Fibroblast of lung (primary cell): ENCODE data around the gene PC. TPM values are rescaled to one million over a fixed set of nuclear protein-coding genes. Genes with fewer than 3 reads are reported as not detected.

Source experiments
- DNase-seq, 2 donors: peaks; one replicate each; pipeline versions ENCODE4 v3.0.0 to v3.0.0-alpha.2; 2010; ENCODE audit warnings: low read depth in 2 of 2
- H2AFZ ChIP-seq: 2 replicates; pipeline ENCODE4 v1.5.1; 2012; ENCODE audit warnings: low read length, control low read depth, inconsistent platforms
- H3K27ac ChIP-seq: 2 replicates; pipeline ENCODE4 v1.5.1; 2011; ENCODE audit warnings: low read length, control low read depth; ENCODE audit not compliant: insufficient read depth
- H3K27me3 ChIP-seq: 2 replicates; pipeline ENCODE4 v1.5.1; 2011; ENCODE audit warnings: mild to moderate bottlenecking, low read length; ENCODE audit not compliant: control insufficient read depth, insufficient read depth
- H3K36me3 ChIP-seq: 2 replicates; pipeline ENCODE4 v1.5.1; 2011; ENCODE audit warnings: low read length; ENCODE audit not compliant: control insufficient read depth, insufficient read depth
- H3K4me1 ChIP-seq: 2 replicates; pipeline ENCODE4 v1.5.1; 2011; ENCODE audit warnings: low read length; ENCODE audit not compliant: control insufficient read depth, insufficient read depth; ENCODE audit errors: extremely low read depth
- H3K4me2 ChIP-seq: 2 replicates; pipeline ENCODE4 v1.5.1; 2011; ENCODE audit warnings: low read length, control low read depth; ENCODE audit not compliant: insufficient read depth; ENCODE audit errors: extremely low read depth
- H3K4me3 ChIP-seq, 4 experiments: fragments of 200-600 bp in 1 of 4; sonication (generic) in 1 of 4; replicated peaks in 1 of 4; 2 replicates each; pipeline ENCODE4 v1.5.1; 2011 to 2016; ENCODE audit warnings: low read length in 4 of 4, low read depth in 3 of 4, mild to moderate bottlenecking in 3 of 4, control low read depth in 2 of 4, inconsistent platforms in 1 of 4, mixed read lengths in 1 of 4; ENCODE audit not compliant: insufficient read depth in 1 of 4; ENCODE audit errors: control extremely low read depth in 1 of 4
- H3K79me2 ChIP-seq: 2 replicates; pipeline ENCODE4 v1.5.1; 2012; ENCODE audit warnings: mild to moderate bottlenecking, low read length, inconsistent platforms; ENCODE audit not compliant: control insufficient read depth, insufficient read depth
- H3K9ac ChIP-seq: 2 replicates; pipeline ENCODE4 v1.5.1; 2011; ENCODE audit warnings: mild to moderate bottlenecking, low read length, control low read depth; ENCODE audit not compliant: insufficient read depth
- H3K9me3 ChIP-seq: 2 replicates; pipeline ENCODE4 v1.5.1; 2012; ENCODE audit warnings: low read depth, low read length; ENCODE audit not compliant: control insufficient read depth, insufficient read depth
- H4K20me1 ChIP-seq: 2 replicates; pipeline ENCODE4 v1.5.1; 2011; ENCODE audit warnings: low read length; ENCODE audit not compliant: control insufficient read depth, insufficient read depth; ENCODE audit errors: extremely low read depth
- CTCF ChIP-seq, 2 donors: IDR thresholded peaks in 1 of 2; conservative IDR thresholded peaks in 1 of 2; 1 replicate in 1 of 2; 2 replicates in 1 of 2; pipeline ENCODE4 v1.5.1; 2011 to 2012; ENCODE audit warnings: low read length in 2 of 2, control low read depth in 1 of 2, inconsistent platforms in 1 of 2, low read depth in 1 of 2, mild to moderate bottlenecking in 1 of 2
- EZH2 ChIP-seq: IDR thresholded peaks from 2 replicates; pipeline ENCODE4 v1.5.1; 2012; ENCODE audit warnings: low read length, control low read depth, mild to moderate bottlenecking; ENCODE audit errors: missing control alignments
- polyA plus RNA-seq, 2 donors: library from polyadenylated mRNA; depleted of rRNA in 1 of 2; stranded (reverse) in 1 of 2; unstranded in 1 of 2; fragments of >200 nt; gene quantifications; 2 replicates each; pipeline ENCODE4 v1.2.1, GENCODE V29; 2011 to 2012; ENCODE audit warnings: missing spikeins in 1 of 2
- total RNA-seq: library from RNA; depleted of rRNA; stranded (reverse); fragments of >200 nt; gene quantifications from 2 replicates; pipeline ENCODE4 v1.2.1, GENCODE V29; 2014

PC gene
- total and polyA plus RNA-seq, 2 donors (not counting 1 experiment from before 2014, with no cell fraction given), result 5.1 to 22.8 TPM

GRCh38 chr11:66854231-66854661 is 103.9 kb downstream of the PC start:
- H3K36me3 ChIP-seq, result peaks cover 10% of the 10 kb centered on the region
- H3K9ac ChIP-seq, result no peak overlapping the region
- H3K27me3 ChIP-seq, result no peaks in the 10 kb centered on the region
- H2AFZ ChIP-seq, result no peak overlapping the region
- no peak overlapping the region for H3K27ac ChIP-seq
- H3K4me3 ChIP-seq, result no peak overlapping the region
- peaks cover 3% of the 10 kb centered on the region for H3K4me1 ChIP-seq
- TF ChIP-seq CTCF (conservative IDR thresholded peaks at IDR 0.05 in 1 of 2, IDR thresholded peaks at IDR 0.05 in 1 of 2; ENCODE audit: low read depth in 1 of 2, low read length in 2 of 2) (no peak), EZH2 (no peak)
- DNase-seq, result no peak
- peaks cover 6% of the 10 kb centered on the region for H3K79me2 ChIP-seq
- H3K4me2 ChIP-seq, result no peak overlapping the region
- H4K20me1 ChIP-seq, result no peaks in the 10 kb centered on the region
- no peaks in the 10 kb centered on the region for H3K9me3 ChIP-seq

DNA sequence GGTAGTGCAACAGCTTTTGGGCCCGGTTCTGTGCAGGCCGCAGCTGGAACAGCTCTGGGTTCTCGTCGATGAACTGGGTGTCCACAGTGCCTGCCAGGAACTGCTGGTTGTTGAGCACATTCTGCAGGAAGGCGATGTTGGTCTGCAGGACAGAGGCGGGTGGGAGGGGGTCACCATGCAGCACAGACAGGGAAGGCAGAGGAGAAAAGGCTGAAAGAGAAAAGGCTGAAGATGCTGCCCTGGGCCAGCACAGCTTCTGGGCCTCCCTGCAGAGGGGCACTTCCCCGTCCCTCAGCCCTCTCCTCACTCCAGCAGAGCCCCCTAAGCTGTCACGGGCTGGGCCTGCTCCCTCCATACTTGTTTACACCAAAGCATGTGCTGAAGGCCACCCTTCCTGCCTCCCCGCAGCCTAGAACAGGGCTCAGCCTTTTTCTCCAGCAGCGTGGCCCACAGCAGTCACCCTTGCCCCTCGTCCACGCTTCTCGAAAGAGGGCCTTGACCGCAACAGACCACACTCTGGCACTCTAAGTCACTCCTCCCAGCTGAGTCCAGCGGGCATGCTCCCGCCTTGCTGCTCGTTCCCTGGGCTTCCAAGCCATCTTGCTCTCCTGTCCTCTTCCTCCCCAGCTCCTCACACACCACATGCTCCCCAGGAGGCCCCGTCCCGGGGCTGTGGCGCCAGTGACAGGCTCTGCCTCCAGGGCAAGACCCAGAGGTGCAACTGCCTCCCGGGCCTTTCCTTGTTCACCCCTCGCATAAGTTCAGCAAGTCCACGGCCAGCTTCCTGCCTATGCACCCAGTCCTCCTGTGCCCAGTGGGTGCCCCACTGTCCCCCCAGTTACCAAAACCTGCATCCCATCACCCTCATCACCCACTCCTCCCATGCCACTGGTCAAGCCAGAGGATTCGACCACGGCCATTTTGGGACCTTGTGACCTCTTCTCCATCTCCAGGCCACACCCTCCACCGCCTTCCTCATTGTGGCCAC is 104.6 kb downstream of the PC start:
- DNase-seq, result no peak
- no peak overlapping the region for H3K4me3 ChIP-seq
- H3K27me3 ChIP-seq, result no peaks in the 10 kb centered on the region
- TF ChIP-seq EZH2, result no peak
- no peak for TF ChIP-seq CTCF (conservative IDR thresholded peaks at IDR 0.05 in 1 of 2, IDR thresholded peaks at IDR 0.05 in 1 of 2; ENCODE audit: low read depth in 1 of 2, low read length in 2 of 2)
- no peak overlapping the region for H3K27ac ChIP-seq
- H3K36me3 ChIP-seq, result peaks cover 7% of the 10 kb centered on the region
- no peak overlapping the region for H2AFZ ChIP-seq
- H3K4me2 ChIP-seq, result no peak overlapping the region
- peaks cover 3% of the 10 kb centered on the region for H3K4me1 ChIP-seq
- H3K9me3 ChIP-seq, result no peaks in the 10 kb centered on the region
- no peaks in the 10 kb centered on the region for H4K20me1 ChIP-seq
- no peak overlapping the region for H3K9ac ChIP-seq
- H3K79me2 ChIP-seq, result peaks cover 6% of the 10 kb centered on the region

DNA sequence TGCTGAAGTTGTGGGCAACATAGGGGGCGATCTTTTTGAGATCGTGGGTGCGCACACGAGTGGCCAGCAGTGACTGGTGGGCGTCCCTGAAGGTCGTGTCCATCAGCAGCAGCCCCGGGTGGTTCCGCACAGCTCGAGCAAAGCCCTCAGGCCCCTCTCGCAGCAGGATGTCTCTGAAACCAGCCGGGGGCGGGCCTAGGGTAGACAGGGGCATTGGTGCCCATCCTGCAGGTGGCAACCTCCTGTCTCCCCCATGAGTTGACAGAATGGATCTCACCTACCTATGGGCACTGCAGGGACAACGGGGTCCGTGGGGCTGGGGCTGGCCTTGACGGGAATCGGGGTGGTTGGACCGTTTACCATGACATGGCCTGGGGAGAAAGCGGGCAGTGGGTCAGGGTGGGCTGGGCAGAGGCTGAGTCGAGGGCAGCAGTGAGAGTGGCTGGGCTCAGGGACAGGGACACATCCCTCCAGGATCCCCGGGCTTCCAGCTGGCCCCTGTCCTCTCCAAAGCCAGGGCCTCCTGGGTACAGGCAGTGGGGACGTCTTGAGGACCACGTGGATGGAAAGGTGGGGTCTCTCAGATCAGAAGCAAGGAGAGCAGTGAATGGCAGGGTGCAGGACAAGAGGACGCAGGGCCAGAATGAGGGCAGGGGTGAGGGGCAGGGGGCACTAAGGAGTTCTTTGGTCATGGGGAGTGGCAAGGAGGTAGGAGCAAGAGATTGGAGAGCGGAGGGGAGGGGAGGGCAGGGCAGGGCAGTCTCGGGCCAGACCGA is 105.5 kb downstream of the PC start:
- Histone ChIP-seq H3K9ac (no peak overlapping the region), H3K27me3 (no peaks in the 10 kb centered on the region), H3K4me1 (peaks cover 3% of the 10 kb centered on the region), H4K20me1 (no peaks in the 10 kb centered on the region), H3K4me3 (no peak overlapping the region), H3K27ac (no peak overlapping the region), H2AFZ (no peak overlapping the region), H3K9me3 (no peaks in the 10 kb centered on the region), H3K79me2 (peaks cover 4% of the 10 kb centered on the region), H3K36me3 (peaks cover 5% of the 10 kb centered on the region), H3K4me2 (no peak overlapping the region)
- TF ChIP-seq EZH2, result no peak
- no peak for TF ChIP-seq CTCF (conservative IDR thresholded peaks at IDR 0.05 in 1 of 2, IDR thresholded peaks at IDR 0.05 in 1 of 2; ENCODE audit: low read depth in 1 of 2, low read length in 2 of 2)
- no peak for DNase-seq
